GOT3 (cell line): ENCODE results near the gene DNAH6.
"Not testable (repeated sequence)": the region's sequence is repeated elsewhere in the genome, so short reads cannot be mapped to it uniquely, and the experiment has no call there.

ENCODE experiments used
- DNase-seq: peaks from one replicate; lab custom pipeline; 2025; ENCODE audit warnings: mixed read lengths; lab: John Stamatoyannopoulos, UW

DNAH6 gene

DNA sequence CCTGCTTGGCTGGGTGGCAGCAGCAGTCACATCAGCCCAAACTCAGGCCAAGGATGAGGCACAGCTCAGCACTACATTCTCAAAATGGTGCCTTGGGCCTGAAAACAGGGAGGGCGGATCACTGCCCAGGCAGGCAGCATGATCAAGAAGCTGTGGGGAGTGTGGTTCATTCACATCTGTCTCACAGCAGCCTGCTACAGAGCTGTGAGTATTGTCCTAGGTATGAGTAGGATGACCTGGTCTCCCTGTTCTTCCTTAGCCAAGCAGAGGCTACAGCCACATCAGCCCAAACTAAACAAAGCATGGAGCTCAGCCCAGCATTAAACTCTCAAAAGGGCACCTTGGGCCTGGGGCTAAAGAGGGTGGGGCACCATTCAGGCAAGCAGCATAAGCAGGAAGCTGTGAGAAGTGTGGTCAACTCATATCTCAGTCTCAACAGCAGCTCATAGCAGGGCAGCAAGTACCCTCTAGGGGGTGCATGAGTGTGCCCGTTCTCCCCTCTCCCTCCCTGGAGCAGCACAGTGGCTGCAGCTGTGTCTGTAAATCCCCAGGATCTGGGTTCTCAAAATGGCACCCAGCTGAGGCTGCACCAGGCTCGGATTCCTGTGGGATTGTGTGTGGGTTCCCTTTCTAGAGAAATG is 225.0 kb downstream of the DNAH6 start:
- no peak for DNase-seq

DNA sequence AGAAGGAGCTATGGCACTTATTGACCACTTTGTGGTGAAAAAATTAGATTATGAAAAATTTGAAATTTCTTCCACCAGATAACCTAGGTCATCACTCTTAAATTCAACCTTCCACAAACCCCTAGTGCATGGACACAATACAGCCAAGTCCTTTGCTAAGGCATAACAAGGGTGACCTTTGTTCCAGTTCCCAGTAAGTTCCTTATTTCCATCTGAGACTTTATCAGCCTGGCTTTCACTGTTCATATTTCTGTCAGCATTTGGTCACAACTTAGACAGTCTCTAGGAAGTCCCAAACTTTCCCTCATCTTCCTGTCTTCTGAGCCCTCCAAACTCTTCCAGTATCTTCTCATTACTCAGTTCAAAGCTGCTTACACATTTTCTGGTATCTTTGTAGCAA is 232.0 kb downstream of the DNAH6 start:
- DNase-seq = no peak

DNA sequence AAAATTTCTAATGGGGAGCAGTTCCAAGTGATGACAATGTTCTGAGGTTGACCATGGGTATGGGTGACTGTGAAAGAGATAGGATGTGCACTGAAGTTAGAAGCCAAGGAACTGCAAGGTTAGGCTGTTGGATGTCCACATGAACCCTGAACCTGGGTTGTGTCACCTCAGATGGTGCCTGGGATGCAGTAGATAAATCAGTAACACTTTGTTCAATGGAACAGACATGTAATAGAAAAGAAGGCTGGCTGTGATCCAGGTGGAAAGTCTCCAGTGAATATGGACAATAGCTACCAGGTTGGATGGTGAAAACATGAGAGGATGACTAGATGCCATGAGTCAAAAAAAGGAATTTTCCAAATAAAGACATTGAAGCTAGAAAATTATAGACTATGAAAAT is 233.1 kb downstream of the DNAH6 start:
- no peak for DNase-seq

DNA sequence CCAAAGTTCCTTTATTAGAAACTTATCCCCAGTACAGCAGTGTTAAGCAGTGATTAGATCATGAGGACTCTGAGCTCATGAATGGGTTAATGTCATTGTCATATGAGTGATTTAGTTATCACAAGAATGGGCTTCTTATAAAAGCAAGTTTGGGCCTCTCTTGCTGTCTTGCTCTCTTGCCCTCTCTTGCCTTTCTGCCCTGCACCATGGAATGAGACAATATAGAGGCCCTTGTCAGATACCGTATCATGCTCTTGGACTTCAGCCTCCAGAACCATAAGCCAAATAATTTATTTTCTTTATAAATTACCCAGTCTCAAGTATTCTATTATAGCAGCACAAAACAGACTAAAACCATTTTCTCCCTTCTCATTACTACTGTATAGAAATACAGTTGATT is 238.8 kb downstream of the DNAH6 start:
- no peak for DNase-seq

DNA sequence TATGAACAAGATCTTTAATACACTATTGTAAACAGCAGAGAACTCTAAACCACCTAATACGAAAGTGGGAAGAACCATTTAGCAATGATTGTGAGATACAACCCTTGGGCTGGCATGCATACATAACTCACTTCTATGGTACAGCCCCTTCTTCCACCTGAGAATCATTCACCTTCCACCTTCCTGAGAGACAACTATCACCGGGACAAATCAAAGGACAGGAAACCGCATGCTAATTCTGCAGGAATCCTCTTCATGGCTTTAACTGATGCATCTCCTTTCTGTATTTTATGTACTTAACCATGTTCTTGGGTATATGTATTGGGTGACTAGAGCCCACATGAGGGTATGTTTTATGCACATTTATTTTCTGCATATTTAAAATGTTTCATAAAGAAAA is 241.3 kb downstream of the DNAH6 start:
- no peak for DNase-seq

DNA sequence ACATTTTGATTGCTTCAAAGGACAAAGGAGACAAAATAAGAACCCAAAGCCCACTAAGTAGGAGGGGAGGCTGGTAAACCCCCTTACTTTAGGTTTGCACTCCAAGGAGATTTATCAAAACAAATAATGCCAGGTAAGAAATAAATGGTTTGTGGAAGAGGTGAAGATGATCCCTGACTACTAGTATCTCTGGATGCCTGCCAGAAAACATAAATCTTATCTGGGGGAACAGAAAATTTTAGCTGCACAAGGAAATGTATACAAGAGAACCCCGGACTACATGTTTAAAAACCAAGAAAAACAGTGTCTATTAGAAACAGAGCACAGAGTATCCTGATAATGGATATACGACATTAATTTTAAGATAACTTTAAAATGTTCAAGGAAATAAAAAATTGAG is 250.5 kb downstream of the DNAH6 start:
- DNase-seq = no peak

DNA sequence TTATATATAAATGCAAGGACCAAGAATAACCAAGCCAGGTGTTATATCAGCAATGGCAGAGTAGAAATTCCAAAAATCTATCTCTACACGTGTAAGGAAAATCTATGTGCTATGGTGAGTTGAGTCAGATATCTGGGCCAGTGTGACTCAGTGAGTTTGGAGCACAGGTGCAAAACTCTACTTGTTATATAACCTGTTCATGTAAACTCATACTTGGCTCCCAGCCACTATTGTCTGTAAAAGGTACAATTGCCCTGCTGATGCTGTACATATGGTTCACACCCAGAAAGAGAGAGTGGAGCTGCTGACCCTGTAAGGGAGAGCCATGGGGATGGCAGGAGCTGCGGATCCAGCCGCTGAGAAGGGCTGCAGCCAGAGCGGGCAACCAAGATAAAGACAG is 252.5 kb downstream of the DNAH6 start:
- no peak for DNase-seq

DNA sequence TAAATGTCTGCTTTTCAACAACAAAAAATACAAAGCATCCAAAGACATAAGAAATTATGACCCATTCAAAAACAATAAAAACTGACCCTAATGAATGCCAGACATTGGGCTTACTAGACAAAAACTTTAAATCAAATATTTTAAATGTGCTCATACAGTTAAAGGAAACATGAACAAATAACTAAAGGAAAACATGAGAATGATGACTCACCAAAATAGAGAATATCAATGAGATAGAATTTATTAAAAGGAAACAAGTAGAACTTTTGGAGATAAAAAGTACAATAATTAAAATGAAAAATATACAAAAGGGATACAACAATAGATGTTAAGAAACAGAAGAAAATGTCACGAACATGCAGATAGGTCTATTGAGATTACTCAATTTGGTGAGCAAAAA is 254.0 kb downstream of the DNAH6 start:
- DNase-seq = no peak

DNA sequence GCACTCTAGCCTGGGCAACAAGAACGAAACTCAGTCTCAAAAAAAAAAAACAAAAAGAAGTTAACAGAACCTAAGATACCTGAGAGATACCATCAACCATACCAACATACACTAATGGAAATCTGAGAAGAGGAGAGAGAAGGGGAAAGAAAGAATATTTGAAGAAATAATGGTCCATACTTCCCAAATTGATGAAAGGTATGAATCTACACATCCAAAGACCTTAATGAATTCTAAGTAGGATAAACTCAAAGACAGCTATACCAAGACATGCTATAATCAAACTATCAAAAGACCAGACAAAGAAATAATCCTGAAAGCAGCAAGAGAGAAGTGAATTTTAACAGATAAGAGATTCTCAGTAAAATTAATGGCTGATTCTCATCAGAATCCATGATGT is 255.0 kb downstream of the DNAH6 start:
- no peak for DNase-seq

DNA sequence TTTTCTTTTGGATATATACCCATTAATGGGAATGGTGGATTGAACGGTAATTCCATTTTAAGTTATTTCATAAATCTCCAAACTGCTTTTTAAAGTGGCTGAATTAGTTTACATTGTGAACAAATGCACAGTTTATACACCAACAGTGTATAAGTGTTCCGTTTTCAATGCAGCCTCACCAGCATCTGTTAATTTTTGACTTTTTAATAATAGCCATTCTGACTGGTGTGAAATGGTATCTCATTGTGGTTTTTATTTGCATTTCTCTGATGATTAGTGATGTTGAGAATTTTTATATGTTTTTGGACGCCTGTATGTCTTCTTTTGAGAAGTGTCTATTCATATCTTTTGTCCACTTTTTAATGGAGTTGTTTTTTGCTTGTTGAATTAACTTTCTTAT is 257.3 kb downstream of the DNAH6 start:
- not testable (repeated sequence) for DNase-seq

DNA sequence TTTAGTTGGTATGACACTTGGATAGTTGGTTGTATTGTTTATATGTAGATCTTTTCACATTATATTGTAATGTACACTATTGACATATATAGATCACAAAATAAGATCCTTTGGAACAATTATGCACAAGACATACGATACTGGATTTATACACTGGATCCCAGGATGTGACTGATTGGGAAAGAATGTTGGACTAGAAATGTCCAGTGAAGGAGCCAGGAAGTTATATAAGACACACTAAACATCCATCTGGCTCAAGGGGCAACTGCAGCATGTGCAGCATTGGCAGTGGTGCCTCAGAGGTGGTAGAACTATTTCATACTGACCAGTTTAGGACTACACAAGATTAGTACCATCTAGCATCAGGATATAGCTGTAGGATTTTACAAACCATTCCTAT is 259.7 kb downstream of the DNAH6 start:
- no peak for DNase-seq

DNA sequence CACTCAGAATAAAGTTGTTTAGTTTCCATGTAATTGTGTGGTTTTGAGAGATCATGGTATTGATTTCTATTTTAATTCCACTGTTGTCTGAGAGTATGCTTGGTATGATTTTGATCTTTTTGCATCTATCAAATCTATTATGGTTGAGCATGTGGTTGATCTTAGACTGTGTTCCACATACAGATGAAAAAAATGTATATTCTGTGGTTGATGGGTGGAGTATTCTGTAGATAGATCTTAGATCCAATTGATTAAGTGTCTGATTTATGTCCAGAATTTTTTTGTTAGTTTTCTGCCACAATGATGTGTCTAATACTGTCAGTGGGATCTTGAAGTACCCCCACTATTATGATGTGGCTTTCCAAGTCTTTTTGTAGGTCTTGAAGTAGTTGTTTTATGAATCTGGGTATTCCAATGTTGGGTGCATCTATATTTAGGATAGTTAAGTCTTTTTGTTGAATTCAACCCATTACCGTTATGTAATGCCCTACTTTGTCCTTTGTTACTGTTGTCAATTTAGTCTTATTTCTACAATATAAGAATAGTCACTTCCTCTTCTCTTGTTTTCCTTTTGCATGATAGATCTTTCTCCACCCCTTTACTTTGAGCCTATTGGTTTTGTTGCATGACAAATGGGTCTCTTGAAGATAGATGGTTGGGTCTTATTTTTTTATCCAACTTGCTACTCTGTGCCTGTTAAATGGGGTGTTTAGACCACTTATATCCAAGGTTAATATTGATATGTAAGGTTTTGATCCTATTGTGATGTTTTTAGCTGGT is 262.8 kb downstream of the DNAH6 start:
- DNase-seq = no peak

DNA sequence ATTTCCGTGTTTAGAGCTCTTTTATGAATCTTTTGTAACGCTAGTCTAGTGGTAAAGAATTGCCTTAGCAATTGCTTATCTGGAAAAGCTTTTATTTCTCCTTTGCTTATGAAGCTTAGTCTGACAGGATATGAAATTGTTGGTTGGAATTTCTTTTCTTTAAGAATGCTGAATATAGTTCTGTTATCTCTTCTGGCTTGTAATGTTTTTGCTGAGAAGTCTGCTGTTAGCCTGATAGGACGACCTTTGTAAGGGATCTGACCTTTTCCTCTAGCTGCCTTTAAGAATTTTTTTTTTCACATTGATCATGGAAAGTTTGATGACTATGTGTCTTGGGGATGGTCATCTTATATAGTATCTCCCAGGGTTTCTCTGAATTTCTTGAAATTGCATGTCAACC is 263.5 kb downstream of the DNAH6 start:
- no peak for DNase-seq

DNA sequence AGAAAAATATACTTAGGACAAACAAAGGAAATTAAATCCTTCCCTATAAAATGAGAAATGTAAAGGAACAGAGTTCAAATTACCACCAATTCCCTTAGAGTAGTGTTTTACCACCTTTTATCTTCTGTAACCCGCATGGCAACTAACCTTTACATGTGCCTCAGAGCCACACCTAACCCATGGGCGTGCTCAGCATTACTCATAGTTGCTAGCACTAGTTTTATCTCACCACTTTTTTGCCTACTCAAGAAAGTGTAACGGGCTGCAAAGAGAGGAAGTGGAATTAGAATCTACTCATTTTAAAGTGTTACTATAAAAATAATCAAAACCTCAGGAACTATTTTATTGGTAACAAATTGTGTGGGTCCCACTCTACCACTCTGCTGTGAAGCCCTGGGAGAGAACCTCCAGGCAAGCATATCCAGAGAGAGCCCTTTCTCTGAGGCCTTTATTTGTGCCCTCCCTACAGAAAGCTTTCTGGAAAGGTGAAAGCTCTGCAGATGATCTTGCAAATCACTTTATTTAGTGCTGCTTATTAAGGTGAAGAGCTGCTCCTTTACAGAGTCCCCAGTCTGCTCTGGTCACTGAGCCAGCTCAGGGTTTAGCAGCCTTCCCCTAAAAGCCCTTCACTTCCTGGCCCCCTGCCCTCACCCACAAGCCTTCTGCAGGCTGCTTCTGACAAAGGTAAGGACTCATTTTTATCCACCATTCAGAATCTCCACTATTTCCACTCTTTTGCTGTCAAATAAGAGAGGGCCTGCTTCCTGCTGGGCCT is 265.8 kb downstream of the DNAH6 start:
- no peak for DNase-seq

DNA sequence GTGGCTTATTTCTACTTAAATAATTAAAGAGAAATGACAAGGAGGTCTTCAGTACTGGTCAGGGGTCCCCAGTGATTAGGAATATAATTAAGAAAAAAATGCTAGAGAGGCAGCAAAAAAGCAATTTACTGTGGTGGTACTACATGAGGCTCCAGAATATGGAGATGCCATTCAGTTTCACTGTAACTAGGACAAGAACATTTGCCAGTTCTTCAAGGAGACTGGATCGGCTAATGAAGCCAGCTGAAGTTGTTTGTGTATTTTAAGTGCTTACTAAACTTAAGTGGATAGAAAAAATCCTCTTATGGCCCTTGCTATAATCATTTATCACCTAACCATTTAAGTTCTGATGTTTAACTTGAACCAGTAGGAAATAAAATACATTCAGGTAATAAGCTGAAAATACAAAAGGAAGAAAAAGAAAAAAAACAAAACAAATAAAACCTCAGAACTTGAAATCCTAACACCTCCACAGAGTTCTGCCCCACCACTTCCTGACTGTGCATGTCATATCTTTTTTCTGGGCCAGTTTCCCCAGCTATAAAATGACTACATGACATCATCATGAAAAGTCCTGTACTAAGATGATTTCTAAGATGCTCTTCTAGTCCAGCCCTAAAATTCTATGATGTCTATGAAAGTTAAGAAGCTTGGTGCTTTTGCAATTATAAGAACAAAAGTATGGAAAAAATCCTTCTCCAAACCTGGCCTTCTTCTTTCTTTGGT is 266.6 kb downstream of the DNAH6 start:
- no peak for DNase-seq

DNA sequence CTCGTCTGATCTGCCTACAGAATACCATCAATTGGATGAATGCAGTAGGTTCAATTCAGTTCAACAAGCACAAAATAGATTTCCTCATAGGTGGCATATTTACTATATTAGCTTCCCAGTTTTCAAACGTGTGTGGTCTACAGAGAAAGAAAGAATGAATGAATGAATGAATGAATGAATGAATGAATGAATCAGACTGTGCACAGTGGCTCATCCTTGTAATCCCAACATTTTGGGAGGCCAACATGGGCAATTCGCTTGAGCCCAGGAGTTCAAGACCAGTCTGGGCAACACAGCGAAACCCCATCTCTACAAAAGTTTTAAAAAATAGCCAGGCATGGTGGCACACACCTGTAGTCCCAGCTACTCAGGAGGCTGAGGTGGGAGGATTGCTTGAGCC is 269.7 kb downstream of the DNAH6 start:
- no peak for DNase-seq

DNA sequence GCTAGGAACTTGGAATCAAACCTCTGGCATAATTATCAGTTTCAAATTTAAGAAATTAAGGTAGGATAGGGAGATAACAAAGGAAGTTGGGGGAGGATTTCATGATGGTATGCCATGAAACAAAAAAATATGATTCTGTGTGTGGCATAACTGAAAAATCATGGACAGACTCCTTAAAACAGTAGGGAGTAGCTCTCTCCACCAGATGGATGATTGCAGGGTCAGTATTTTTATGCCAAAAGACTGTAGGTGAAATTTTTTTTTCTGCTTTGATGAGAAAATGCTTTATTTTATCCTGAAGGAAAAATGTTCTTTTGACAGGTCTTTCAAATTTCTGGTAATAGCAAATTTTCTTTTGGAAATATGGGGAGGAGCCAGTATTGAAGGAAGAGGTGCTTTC is 270.3 kb downstream of the DNAH6 start:
- DNase-seq = no peak

DNA sequence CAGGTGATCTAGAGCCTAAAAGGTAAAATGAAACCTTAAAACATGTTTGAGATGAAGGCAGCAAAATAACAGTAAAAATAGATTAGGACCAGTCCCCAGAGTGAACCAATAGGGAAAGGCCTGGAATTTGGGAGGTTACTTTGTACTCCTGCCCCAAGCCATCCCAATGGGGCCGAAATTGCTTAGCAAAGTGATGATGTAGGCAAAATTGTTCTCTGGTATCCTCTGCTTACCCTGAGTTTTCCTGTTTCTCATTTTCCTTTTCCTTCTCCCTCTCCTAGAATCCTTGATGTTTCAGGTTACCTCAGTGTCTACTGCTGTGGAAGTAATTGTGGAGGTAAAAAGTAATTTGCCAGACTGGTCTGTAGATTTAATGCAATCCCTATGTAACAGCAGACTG is 271.7 kb downstream of the DNAH6 start:
- DNase-seq = no peak

DNA sequence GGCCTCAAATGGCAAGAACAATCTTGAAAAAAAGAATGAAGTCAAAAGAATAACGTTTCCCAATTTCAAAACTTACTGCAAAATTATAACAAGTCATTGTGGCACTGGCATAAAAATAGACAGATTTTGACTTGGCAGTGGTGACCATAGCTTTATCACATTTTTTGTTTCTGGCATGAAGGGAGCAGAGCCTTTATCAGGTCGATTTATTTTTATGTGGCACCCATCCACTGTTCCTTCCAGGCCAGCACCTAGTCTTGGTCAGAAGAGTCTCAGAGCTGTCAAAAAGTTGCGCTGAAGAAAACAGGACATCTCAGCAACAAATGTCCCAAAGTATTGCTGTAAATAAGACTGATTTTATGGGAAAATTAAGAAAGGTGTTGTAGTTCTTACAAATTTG is 272.2 kb downstream of the DNAH6 start:
- no peak for DNase-seq

DNA sequence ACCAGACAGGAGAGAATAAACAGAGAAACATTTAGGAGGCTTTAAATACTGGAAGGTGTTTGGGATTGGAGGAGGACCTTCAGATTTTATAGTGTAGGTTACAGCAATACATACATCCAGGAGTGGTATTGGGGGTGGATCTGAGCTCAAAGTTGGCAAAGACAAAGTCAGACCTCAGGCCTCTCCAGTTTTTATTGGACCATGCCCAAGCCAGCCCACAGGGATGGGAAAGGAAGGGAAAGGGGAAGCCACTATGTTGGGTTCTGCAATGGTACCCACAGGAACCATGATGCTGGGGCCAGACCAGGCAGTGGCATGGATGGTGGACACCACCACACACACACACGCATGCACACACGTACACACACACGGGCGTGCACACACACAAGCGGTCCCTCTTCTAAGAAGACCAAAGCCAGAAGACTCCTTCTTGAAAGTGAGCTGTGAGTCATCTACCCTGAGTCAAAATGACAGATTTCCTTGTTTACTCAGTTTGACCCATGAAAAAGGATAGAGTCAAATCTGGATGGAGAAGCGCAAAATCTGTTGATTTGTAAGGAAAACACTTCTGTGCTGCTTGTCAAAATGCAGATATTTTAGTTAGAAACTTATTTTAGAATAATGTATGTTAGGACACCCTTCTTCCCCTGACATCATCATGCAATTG is 276.7 kb downstream of the DNAH6 start:
- no peak for DNase-seq

DNA sequence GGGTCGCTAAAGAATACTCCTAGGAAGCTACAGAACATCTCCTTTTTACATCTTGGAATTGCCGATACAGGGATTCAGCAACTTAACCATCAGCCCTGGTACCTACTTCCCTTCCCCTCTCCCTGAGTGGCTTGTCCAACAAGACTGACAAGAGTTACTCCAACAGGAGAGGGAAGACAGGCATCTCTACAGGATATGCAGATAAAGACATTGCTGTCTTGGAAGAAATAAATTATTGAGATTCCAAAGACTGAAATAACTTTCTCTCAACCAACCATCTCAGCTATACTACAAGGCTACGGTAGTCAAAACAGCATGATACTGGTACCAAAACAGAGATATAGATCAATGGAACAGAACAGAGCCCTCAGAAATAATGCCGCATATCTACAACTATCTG is 277.3 kb downstream of the DNAH6 start:
- DNase-seq = no peak

DNA sequence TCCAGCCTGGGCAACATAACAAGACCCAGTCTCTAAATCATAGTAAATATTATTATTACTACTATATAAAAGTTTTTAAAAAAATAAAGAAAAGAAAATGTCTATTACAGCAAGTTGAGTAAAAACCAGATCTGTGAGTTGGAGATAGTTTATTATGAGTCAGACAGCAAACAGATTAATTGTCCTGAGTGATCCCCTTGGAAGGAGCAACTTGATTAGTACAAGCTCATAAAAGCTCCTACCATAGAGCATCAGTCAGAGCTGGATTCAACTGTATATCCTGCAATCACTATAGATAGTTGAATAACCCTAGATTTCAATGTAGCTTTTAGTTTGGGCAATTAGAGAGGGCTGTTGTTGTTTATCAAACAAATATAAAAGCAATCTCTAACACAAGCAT is 280.5 kb downstream of the DNAH6 start:
- no peak for DNase-seq
